ENCODE results near the gene PCDH1. TPM values are rescaled to one million over a fixed set of nuclear protein-coding genes. Genes with fewer than 3 reads are reported as not detected.

The PCDH1 gene
- total RNA-seq, 1 experiment from 2014 or later: 127 TPM

DNA sequence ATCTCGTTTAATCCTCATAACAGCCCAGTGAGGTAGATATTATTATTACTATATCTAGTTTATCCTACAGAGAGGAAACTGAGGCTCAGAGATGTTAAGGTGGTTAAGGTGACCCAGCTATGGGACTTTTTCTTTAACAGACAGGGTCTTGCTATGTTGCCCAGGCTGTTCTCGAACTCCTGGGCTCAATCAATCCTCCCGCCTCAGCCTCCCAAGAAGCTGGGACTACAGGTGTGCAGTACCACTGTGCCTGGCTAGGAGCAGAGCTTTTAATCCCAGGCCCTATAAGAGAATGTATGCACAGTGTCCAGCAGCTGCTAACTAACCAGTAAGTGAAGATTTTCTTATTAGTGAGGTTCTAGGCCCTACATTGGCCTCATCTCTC is 62.4 kb downstream of the PCDH1 start:
- Histone ChIP-seq H3K56ac (ENCODE audit: insufficient read length, low read depth, low read length) (peak overlapping the region; percentile 66), H3K23ac (ENCODE audit: insufficient read length, low read depth, low read length) (no peak overlapping the region), H3K9me3 (ENCODE audit: control insufficient read depth, low read depth, low read length) (no peaks in the 10 kb centered on the region), H2BK12ac (ENCODE audit: insufficient read length, low read depth, low read length) (peak overlapping the region; percentile 12), H3K4me1 (ENCODE audit: insufficient read depth, low read length) (peaks cover 14% of the 10 kb centered on the region; the same call in 1 of the 2 replicates), H2AK5ac (ENCODE audit: insufficient read length, low read length) (peak overlapping the region; percentile 99), H4K5ac (ENCODE audit: insufficient read length, low read depth, low read length) (peak overlapping the region; percentile 94), H3T11ph (ENCODE audit: low read length) (no peak overlapping the region), H4K91ac (ENCODE audit: insufficient read length, low read depth, low read length) (peak overlapping the region; percentile 25), H4K20me1 (ENCODE audit: control insufficient read depth, insufficient read depth, insufficient read length) (no peaks in the 10 kb centered on the region), H3K4ac (ENCODE audit: low read depth, low read length) (peak overlapping the region; percentile 68), H3K9ac (ENCODE audit: extremely low read depth, insufficient read length, low read length) (peak overlapping the region; percentile 1), H2AFZ (ENCODE audit: low read length) (no peak overlapping the region), H2BK120ac (ENCODE audit: low read depth, low read length, poor library complexity, severe bottlenecking) (peak overlapping the region; percentile 74), H3K18ac (ENCODE audit: insufficient read length, low read depth, low read length) (peak overlapping the region; percentile 85), H3K27me3 (ENCODE audit: insufficient read depth, low read length) (no peaks in the 10 kb centered on the region), H3K4me2 (ENCODE audit: insufficient read depth, insufficient read length, low read length) (peak overlapping the region; percentile 24), H2BK15ac (ENCODE audit: low read depth, low read length) (no peak overlapping the region), H3K79me2 (ENCODE audit: insufficient read depth, low read length) (no peaks in the 10 kb centered on the region), H4K8ac (replicated peaks; ENCODE audit: insufficient read length, low read depth, low read length) (no peak overlapping the region), H2BK5ac (ENCODE audit: insufficient read length, low read length) (peak overlapping the region; percentile 76), H3K14ac (ENCODE audit: insufficient read depth, low read length) (no peak overlapping the region), H2BK20ac (ENCODE audit: low read depth, low read length, poor library complexity, severe bottlenecking) (no peak overlapping the region), H3K27ac (ENCODE audit: insufficient read length, low read depth, low read length) (peak overlapping the region; percentile 95), H3K23me2 (ENCODE audit: insufficient read length, low read depth, low read length, poor library complexity, severe bottlenecking) (no peaks in the 10 kb centered on the region), H3K79me1 (ENCODE audit: insufficient read depth, low read depth, low read length, poor library complexity, severe bottlenecking) (no peaks in the 10 kb centered on the region)
- Mint-ChIP-seq H3K4me1 (peaks cover 69 to 82% of the 10 kb centered on the region in 2 experiments), H3K36me3 (ENCODE audit: insufficient read depth in 1 of 3, low read depth in 3 of 3) (no peaks in the 10 kb centered on the region), H3K27me3 (ENCODE audit: low read depth) (peaks cover 20% of the 10 kb centered on the region), H3K9me3 (no peaks in the 10 kb centered on the region; a peak in 1 of 5 replicates), H3K4me3 (peak overlapping the region; percentile 24 to 60; a peak in 4 of 5 replicates), H3K27ac (peak overlapping the region; percentile 95 to 100 (median 96))
- TF ChIP-seq, protein P1, sequence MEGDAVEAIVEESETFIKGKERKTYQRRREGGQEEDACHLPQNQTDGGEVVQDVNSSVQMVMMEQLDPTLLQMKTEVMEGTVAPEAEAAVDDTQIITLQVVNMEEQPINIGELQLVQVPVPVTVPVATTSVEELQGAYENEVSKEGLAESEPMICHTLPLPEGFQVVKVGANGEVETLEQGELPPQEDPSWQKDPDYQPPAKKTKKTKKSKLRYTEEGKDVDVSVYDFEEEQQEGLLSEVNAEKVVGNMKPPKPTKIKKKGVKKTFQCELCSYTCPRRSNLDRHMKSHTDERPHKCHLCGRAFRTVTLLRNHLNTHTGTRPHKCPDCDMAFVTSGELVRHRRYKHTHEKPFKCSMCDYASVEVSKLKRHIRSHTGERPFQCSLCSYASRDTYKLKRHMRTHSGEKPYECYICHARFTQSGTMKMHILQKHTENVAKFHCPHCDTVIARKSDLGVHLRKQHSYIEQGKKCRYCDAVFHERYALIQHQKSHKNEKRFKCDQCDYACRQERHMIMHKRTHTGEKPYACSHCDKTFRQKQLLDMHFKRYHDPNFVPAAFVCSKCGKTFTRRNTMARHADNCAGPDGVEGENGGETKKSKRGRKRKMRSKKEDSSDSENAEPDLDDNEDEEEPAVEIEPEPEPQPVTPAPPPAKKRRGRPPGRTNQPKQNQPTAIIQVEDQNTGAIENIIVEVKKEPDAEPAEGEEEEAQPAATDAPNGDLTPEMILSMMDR (conservative IDR thresholded peaks at IDR 0.05): no peak
- no peak for DNase-seq
- no CpG with 5 or more reads among the region's 3 CpGs for WGBS (ENCODE audit: extremely low coverage, insufficient read length, low lambda C conversion rate)

Measured in H9 (cell line).